NCI-H345 treated with DMSO at 0.1 percent for 48 hours (cell line): ENCODE results near the gene ATP2A2.
"Not testable (repeated sequence)": the region's sequence is repeated elsewhere in the genome, so short reads cannot be mapped to it uniquely, and the experiment has no call there.

Source experiments
- DNase-seq: peaks from one replicate; lab custom pipeline; 2025; ENCODE audit not compliant: unreplicated experiment; lab: John Stamatoyannopoulos, UW

ATP2A2 gene

GRCh38 chr12:110365489-110366320, 84.7 kb downstream of the ATP2A2 start:
- DNase-seq = no peak

- DNase-seq = no peak
These were observed 85.5 kb downstream of the ATP2A2 start for GRCh38 chr12:110366321-110367142.

GRCh38 chr12:110367181-110367864, 86.3 kb downstream of the ATP2A2 start:
- DNase-seq = no peak

GRCh38 chr12:110369992-110370391, 88.9 kb downstream of the ATP2A2 start:
- DNase-seq = no peak

- no peak for DNase-seq
These were observed 89.7 kb downstream of the ATP2A2 start for GRCh38 chr12:110370732-110371231.

GRCh38 chr12:110371408-110372055, 90.5 kb downstream of the ATP2A2 start:
- DNase-seq = peak; percentile 88

GRCh38 chr12:110372056-110372425, 91.0 kb downstream of the ATP2A2 start:
- DNase-seq = no peak

GRCh38 chr12:110373025-110373424, 92.0 kb downstream of the ATP2A2 start:
- no peak for DNase-seq

GRCh38 chr12:110373425-110373824, 92.4 kb downstream of the ATP2A2 start:
- no peak for DNase-seq

GRCh38 chr12:110373962-110374611, 93.0 kb downstream of the ATP2A2 start:
- no peak for DNase-seq

- not testable (repeated sequence) for DNase-seq
These were observed 97.2 kb downstream of the ATP2A2 start for GRCh38 chr12:110378131-110378790.

GRCh38 chr12:110379197-110379596, 98.2 kb downstream of the ATP2A2 start:
- no peak for DNase-seq

GRCh38 chr12:110379631-110380030, 98.6 kb downstream of the ATP2A2 start:
- DNase-seq = no peak

- no peak for DNase-seq
These were observed 101.6 kb downstream of the ATP2A2 start for GRCh38 chr12:110382683-110383082.
